Pancreas (tissue), 10 donors: ENCODE data around the gene LYST. TPM values are rescaled to one million over a fixed set of nuclear protein-coding genes. Genes with fewer than 3 reads are reported as not detected.
"Not testable (repeated sequence)": the region's sequence is repeated elsewhere in the genome, so short reads cannot be mapped to it uniquely, and the experiment has no call there.

Source experiments
- ATAC-seq, 4 donors: fragments of 200-7000 bp; cut with Tn5 transposase; one replicate each; pipeline versions ENCODE4 v1.8.0 to v1.9.1; 2020; ENCODE audit warnings: mild to moderate bottlenecking in 4 of 4, moderate library complexity in 4 of 4
- DNase-seq, 6 donors: peaks; one replicate each; pipeline ENCODE4 v3.0.0-alpha.2; 2020
- FAIRE-seq: peaks from 2 replicates; lab custom pipeline; 2012; peaks lifted over from hg19 to GRCh38; lab: Jason Lieb, UNC
- H3K27ac ChIP-seq, 4 donors: fragments of 200-600 bp; sonication (generic); 1 replicate in 3 of 4; 2 replicates in 1 of 4; pipeline versions ENCODE4 v1.5.0 to v1.8.0; 2020
- H3K27me3 ChIP-seq, 4 donors: fragments of 200-600 bp; one replicate each; pipeline ENCODE4 v1.8.0; 2021
- H3K36me3 ChIP-seq, 3 donors: fragments of 200-600 bp; sonication (generic) in 1 of 3; one replicate each; pipeline versions ENCODE4 v1.5.0 to v1.8.0; 2020 to 2021
- H3K4me1 ChIP-seq, 3 donors: fragments of 200-600 bp; one replicate each; pipeline ENCODE4 v1.8.0; 2021
- H3K4me3 ChIP-seq, 4 donors: fragments of 200-600 bp; sonication (generic) in 2 of 4; one replicate each; pipeline versions ENCODE4 v1.5.0 to v1.8.0; 2020 to 2021
- H3K9me3 ChIP-seq, 4 donors: fragments of 200-600 bp; one replicate each; pipeline ENCODE4 v1.8.0; 2021
- CTCF ChIP-seq, 4 donors: fragments of 200-600 bp; sonication (generic) in 3 of 4; IDR thresholded peaks; one replicate each; pipeline versions ENCODE4 v1.5.0 to v1.8.0; 2021; ENCODE audit warnings: antibody characterized with exemption in 4 of 4
- WGBS, 2 donors: extraction: QIAGEN DNeasy Blood & Tissue Kit; methylation state at CpG; one replicate each; pipeline ENCODE4 v1.1.7; 2013; 5-methylcytosine and 5-hydroxymethylcytosine counted together
- intact Hi-C, 3 donors: fragments of 100-400 bp; cut with DNase I; formaldehyde crosslinking; loops; one replicate each; pipeline versions ENCODE4 v1.11.1 to v1.14.2; 2022
- polyA plus RNA-seq, 2 donors: library from polyadenylated mRNA; stranded (reverse); fragments of 200-250 nt; gene quantifications; one replicate each; pipeline ENCODE4 v1.2.3, GENCODE V29; 2013
- total RNA-seq, 6 donors: library from RNA; stranded (reverse); fragmentation: NEBNext Ultra II Directional in 4 of 6; extraction: Animal tissue kit (Norgen Biotek cat#: 25700) in 4 of 6; gene quantifications; one replicate each; pipeline versions ENCODE4 v1.2.1 to v1.2.4, GENCODE V29; 2021 to 2023
- donor health status: healthy with polysubstance abuse.
- donor health status: DM: no; HTN: no; CAD: no; lungs with moderate emphysema.
- donor health status: DM: no; HTN: no; CAD: no.
- donor health status: control.
- donor health status: control.
- donor health status: Bipolar disorder and iron deficiency.
- donor health status: DM: yes; HTN: yes; CAD: no.
- donor health status: DM: no; HTN: no; CAD: no.
- donor health status: DM: no; HTN: no; CAD: no.
- donor health status: DM: yes; HTN: yes; CAD: no.

The LYST gene
- total and polyA plus RNA-seq, 8 donors: 4.3 to 13.7 (median 8.9) TPM

DNA sequence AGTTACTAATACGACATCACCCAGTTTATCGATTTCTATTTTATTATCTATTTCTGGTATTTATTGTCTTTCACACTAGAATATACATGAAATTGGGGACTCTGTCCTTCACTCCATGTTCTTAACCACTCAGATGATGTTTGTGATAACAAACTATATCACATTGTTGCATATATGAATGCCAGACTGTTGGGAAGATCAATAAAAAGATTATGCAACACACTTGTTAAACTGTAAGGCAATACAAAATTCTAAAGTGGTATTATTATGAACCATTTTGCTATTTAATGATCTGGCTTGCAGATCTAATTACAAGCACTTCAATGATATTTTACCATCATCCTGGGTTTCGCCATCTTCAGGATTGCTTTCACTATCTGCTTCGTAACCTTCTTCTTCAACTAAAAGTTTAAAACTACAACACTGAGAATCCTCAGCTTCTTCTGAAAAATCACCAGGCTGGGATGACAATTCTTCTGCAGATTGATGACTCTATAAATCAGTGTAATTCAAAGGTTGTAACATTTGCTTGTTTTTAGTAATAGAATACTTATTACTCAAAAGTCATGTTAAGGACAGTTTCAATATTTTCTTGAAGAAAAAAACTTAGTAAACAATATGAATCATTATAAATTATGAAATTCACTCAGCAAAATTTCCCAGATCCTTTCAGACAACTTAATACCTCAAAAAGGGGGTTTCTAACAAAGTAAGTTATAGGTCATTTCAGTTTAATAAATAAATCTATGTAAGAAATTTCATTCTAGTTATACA lies 63.9 kb downstream of the LYST start:
- H3K4me3 ChIP-seq: no peak overlapping the region
- peak; percentile 67 for FAIRE-seq
- 94% methylated on average over 4 of the region's 4 CpGs for WGBS, 2 donors
- H3K27ac ChIP-seq: no peak overlapping the region
- H3K36me3 ChIP-seq: no peaks in the 10 kb centered on the region
- TF ChIP-seq CTCF (IDR thresholded peaks at IDR 0.05): no peak
- H3K4me1 ChIP-seq: no peaks in the 10 kb centered on the region
- intact Hi-C loops: no loop called here
- H3K27me3 ChIP-seq: no peaks in the 10 kb centered on the region
- no peak for DNase-seq
- ATAC-seq: no peak
- no peaks in the 10 kb centered on the region for H3K9me3 ChIP-seq

DNA sequence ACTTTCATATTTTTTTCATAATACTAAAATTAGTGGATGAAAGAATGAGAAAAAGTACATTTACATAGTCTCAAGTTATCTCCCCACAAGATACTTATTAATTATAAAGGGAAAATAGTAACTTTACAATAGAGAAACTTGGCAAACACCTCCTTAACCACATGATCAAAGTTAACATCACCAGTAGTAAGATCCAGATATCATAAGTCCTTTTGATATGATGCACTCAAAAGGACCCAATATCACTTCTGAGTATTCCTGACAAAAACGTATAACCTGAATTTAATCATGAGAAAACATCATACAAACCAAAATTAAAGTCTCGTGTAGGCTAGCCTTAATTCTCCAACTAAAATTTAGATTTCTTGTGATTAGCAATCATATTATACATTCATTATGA lies 67.4 kb downstream of the LYST start:
- FAIRE-seq (no peak), ATAC-seq (no peak), DNase-seq (no peak)
- WGBS, 2 donors: 86 to 88% methylated on average over 2 of the region's 2 CpGs
- Histone ChIP-seq H3K9me3 (no peaks in the 10 kb centered on the region), H3K4me3 (no peak overlapping the region), H3K27me3 (no peaks in the 10 kb centered on the region), H3K4me1 (no peaks in the 10 kb centered on the region), H3K36me3 (no peaks in the 10 kb centered on the region), H3K27ac (no peak overlapping the region)
- intact Hi-C loops: no loop called here
- no peak for TF ChIP-seq CTCF (IDR thresholded peaks at IDR 0.05)

GRCh38 chr1:235791532-235792060 lies 75.1 kb downstream of the LYST start:
- Histone ChIP-seq H3K27ac (no peak overlapping the region), H3K27me3 (no peaks in the 10 kb centered on the region), H3K4me1 (no peaks in the 10 kb centered on the region), H3K9me3 (no peaks in the 10 kb centered on the region), H3K36me3 (peaks cover 0 to 16% (median 0%) of the 10 kb centered on the region in 3 donors), H3K4me3 (no peak overlapping the region)
- WGBS, 2 donors: 79 to 80% methylated on average over 7 of the region's 7 CpGs
- FAIRE-seq: no peak
- DNase-seq: no peak
- intact Hi-C loops: no loop called here
- ATAC-seq: no peak
- no peak for TF ChIP-seq CTCF (IDR thresholded peaks at IDR 0.05)

GRCh38 chr1:235790123-235790522 lies 76.6 kb downstream of the LYST start:
- ATAC-seq: no peak
- intact Hi-C loops: no loop called here

GRCh38 chr1:235786227-235786898 lies 80.3 kb downstream of the LYST start:
- H3K9me3 ChIP-seq, FAIRE-seq, H3K4me3 ChIP-seq, ATAC-seq, DNase-seq, H3K27me3 ChIP-seq, H3K4me1 ChIP-seq, H3K27ac ChIP-seq: not testable (repeated sequence)
- H3K36me3 ChIP-seq: peaks cover 0 to 14% (median 0%) of the 10 kb centered on the region in 3 donors
- intact Hi-C loops: loop anchor here in 1 of 3 donors (10.0 kb wide), 1 partner anchor 272 kb away; no protein-coding TSS in a partner anchor
- 95 to 98% methylated on average over 8 of the region's 8 CpGs for WGBS, 2 donors

More at GRCh38 chr1:235790123-235790522, 76.6 kb downstream of the LYST start:
- Histone ChIP-seq H3K9me3 (no peaks in the 10 kb centered on the region), H3K4me3 (no peak overlapping the region), H3K27me3 (no peaks in the 10 kb centered on the region), H3K36me3 (peaks cover 0 to 16% (median 0%) of the 10 kb centered on the region in 3 donors), H3K4me1 (no peaks in the 10 kb centered on the region), H3K27ac (no peak overlapping the region)
- FAIRE-seq (no peak), DNase-seq (no peak)
- no peak for TF ChIP-seq CTCF (IDR thresholded peaks at IDR 0.05)
